Hypothalamus (tissue), 51 donors: Measurements from ENCODE around the gene TSPEAR.

Experiments used
- DNase-seq, 51 donors: peaks; one replicate each; lab custom pipeline; 2025; lab: John Stamatoyannopoulos, UW

TSPEAR gene

GRCh38 chr21:44461464-44462001 lies 249.8 kb downstream of the TSPEAR start:
- no peak for DNase-seq

- DNase-seq: no peak
Observed at GRCh38 chr21:44461005-44461404, 250.4 kb downstream of the TSPEAR start.

- DNase-seq: no peak
Observed at GRCh38 chr21:44460441-44460755, 251.0 kb downstream of the TSPEAR start.

GRCh38 chr21:44459712-44460440 lies 251.5 kb downstream of the TSPEAR start:
- DNase-seq: no peak

- no peak for DNase-seq
Observed at GRCh38 chr21:44458971-44459711, 252.2 kb downstream of the TSPEAR start.

GRCh38 chr21:44456915-44457736 lies 254.2 kb downstream of the TSPEAR start:
- no peak for DNase-seq

- no peak for DNase-seq
Observed at GRCh38 chr21:44456214-44456914, 255.0 kb downstream of the TSPEAR start.

GRCh38 chr21:44455524-44456213 lies 255.7 kb downstream of the TSPEAR start:
- DNase-seq: peak in 1 of 51 donors; percentile 21

- peak in 15 of 51 donors; percentile 17 to 46 (median 28) for DNase-seq
Observed at GRCh38 chr21:44454747-44455523, 256.4 kb downstream of the TSPEAR start, which contains the start of gene LRRC3. LRRC3 (plus strand) TSS chr21:44455510; CDS start chr21:44456645, 1,135 bp downstream.

- no peak for DNase-seq
Observed at GRCh38 chr21:44454058-44454457, 257.3 kb downstream of the TSPEAR start.

- DNase-seq: no peak
Observed at GRCh38 chr21:44453120-44453519, 258.3 kb downstream of the TSPEAR start.

- no peak for DNase-seq
Observed at GRCh38 chr21:44450999-44451398, 260.4 kb downstream of the TSPEAR start.

- DNase-seq: no peak
Observed at GRCh38 chr21:44450402-44450801, 261.0 kb downstream of the TSPEAR start.

- DNase-seq: no peak
Observed at GRCh38 chr21:44449473-44450363, 261.7 kb downstream of the TSPEAR start.

- DNase-seq: no peak
Observed at GRCh38 chr21:44448651-44449131, 262.7 kb downstream of the TSPEAR start.
